HEK293T (cell line): ENCODE measurements around the gene ZBTB21.

Experiments
- ARNT ChIP-seq: fragments of 450-650 bp; IDR thresholded peaks from 2 replicates; pipeline ENCODE4 v1.6.1; 2017; ENCODE audit warnings: mild to moderate bottlenecking
- BHLHE40 ChIP-seq: fragments of 450-650 bp; IDR thresholded peaks from 2 replicates; pipeline ENCODE4 v1.6.1; 2016; ENCODE audit warnings: mild to moderate bottlenecking, moderate library complexity, borderline replicate concordance
- ELF4 ChIP-seq: fragments of 450-650 bp; IDR thresholded peaks from 2 replicates; pipeline ENCODE4 v1.6.1; 2017; ENCODE audit warnings: antibody characterized with exemption
- FOXA1 ChIP-seq: fragments of 450-650 bp; IDR thresholded peaks from 2 replicates; pipeline ENCODE4 v1.6.1; 2016; ENCODE audit warnings: mild to moderate bottlenecking
- HDGF ChIP-seq: fragments of 450-650 bp; IDR thresholded peaks from 2 replicates; pipeline ENCODE4 v1.6.1; 2017; ENCODE audit warnings: antibody characterized with exemption, borderline replicate concordance
- PKNOX1 ChIP-seq: fragments of 450-650 bp; IDR thresholded peaks from 2 replicates; pipeline ENCODE4 v1.6.1; 2016
- SP1 ChIP-seq: fragments of 450-650 bp; IDR thresholded peaks from 2 replicates; pipeline ENCODE4 v1.6.1; 2017
- SUZ12 ChIP-seq: fragments of 450-650 bp; IDR thresholded peaks from 2 replicates; pipeline ENCODE4 v1.6.1; 2016; ENCODE audit warnings: mild to moderate bottlenecking

GRCh38 chr21:41942457-41942856, 67.7 kb downstream of the ZBTB21 start:
- TF ChIP-seq PKNOX1 (no peak), SUZ12 (no peak), ELF4 (no peak), HDGF (no peak), ARNT (no peak), FOXA1 (no peak), BHLHE40 (no peak), SP1 (no peak)
